Adrenal gland (tissue), 12 donors: Measurements from ENCODE around the gene KRTAP4-4. TPM values are rescaled to one million over a fixed set of nuclear protein-coding genes. Genes with fewer than 3 reads are reported as not detected.

ENCODE experiments used
- DNase-seq, 7 donors: peaks; one replicate each; pipeline ENCODE4 v3.0.0-alpha.2; 2019 to 2020
- H3K27ac ChIP-seq, 5 donors: fragments of 200-600 bp; sonication (generic) in 4 of 5; 1 replicate in 3 of 5; 2 replicates in 2 of 5; pipeline versions ENCODE4 v1.5.1 to v1.8.0; 2016 to 2020; ENCODE audit warnings: mild to moderate bottlenecking in 1 of 5
- H3K27me3 ChIP-seq: fragments of 200-600 bp; 2 replicates; pipeline ENCODE4 v1.8.0; 2021
- H3K36me3 ChIP-seq, 2 donors: fragments of 200-600 bp; replicated peaks in 1 of 2; 1 replicate in 1 of 2; 2 replicates in 1 of 2; pipeline versions ENCODE4 v1.5.1 to v1.8.0; 2018 to 2022
- H3K4me1 ChIP-seq, 2 donors: fragments of 200-600 bp; replicated peaks in 1 of 2; 1 replicate in 1 of 2; 2 replicates in 1 of 2; pipeline versions ENCODE4 v1.5.1 to v1.8.0; 2018 to 2021
- H3K4me3 ChIP-seq, 4 donors: fragments of 200-600 bp; sonication (generic) in 3 of 4; one replicate each; pipeline ENCODE4 v1.5.1; 2016 to 2018
- H3K9me3 ChIP-seq, 3 donors: fragments of 200-600 bp; sonication (generic) in 1 of 3; replicated peaks in 1 of 3; 1 replicate in 2 of 3; 2 replicates in 1 of 3; pipeline versions ENCODE4 v1.5.1 to v1.8.0; 2016 to 2021
- POLR2A ChIP-seq, 2 donors: fragments of 450-650 bp; IDR thresholded peaks; one replicate each; pipeline ENCODE4 v1.6.1; 2017; ENCODE audit warnings: antibody characterized with exemption in 2 of 2, mild to moderate bottlenecking in 2 of 2, moderate library complexity in 1 of 2
- WGBS, 4 donors: extraction: QIAGEN DNeasy Blood & Tissue Kit in 2 of 4; methylation state at CpG; one replicate each; pipeline versions ENCODE4 v1.1.5 to v1.1.7; 2013 to 2017; 5-methylcytosine and 5-hydroxymethylcytosine counted together
- intact Hi-C, 2 donors: fragments of 100-400 bp; cut with DNase I; formaldehyde crosslinking; loops; one replicate each; pipeline versions ENCODE4 v1.14.1 to v1.15.0; 2022 to 2023
- polyA plus RNA-seq, 3 donors: library from polyadenylated mRNA; stranded (reverse); fragments of 200-250 nt in 2 of 3; fragments of 350-450 nt in 1 of 3; fragmentation: Illumina TruSeq in 1 of 3; extraction: RNeasy Lipid Tissue Mini Kit (QIAGEN cat#74804) in 1 of 3; gene quantifications; one replicate each; pipeline ENCODE4 v1.2.3, GENCODE V29; 2013 to 2014
- total RNA-seq, 9 donors: library from RNA; depleted of rRNA in 4 of 9; stranded (reverse); fragments of >200 nt in 4 of 9; fragments of 120-200 nt in 1 of 9; fragmentation: NEBNext Ultra II Directional in 1 of 9; extraction: Animal tissue kit (Norgen Biotek cat#: 25700) in 1 of 9; gene quantifications; one replicate each; pipeline versions ENCODE4 v1.1.0 to v1.2.4, GENCODE V29; 2013 to 2023
- TF ChIP-seq, protein P1 (sequence below), 6 experiments: fragments of 450-650 bp in 4 of 6; fragments of 200-600 bp in 2 of 6; sonication (generic) in 1 of 6; IDR thresholded peaks; 1 replicate in 5 of 6; 2 replicates in 1 of 6; pipeline versions ENCODE4 v1.5.1 to v1.8.0; 2016 to 2021; ENCODE audit warnings: antibody characterized with exemption in 6 of 6, mild to moderate bottlenecking in 2 of 6, moderate library complexity in 1 of 6
- donor health status: healthy with polysubstance abuse.
- donor health status: Bipolar disorder and iron deficiency.
- donor health status: DM: yes; HTN: yes; CAD: no.
- donor health status: DM: no; HTN: no; CAD: no.
- donor health status: DM: no; HTN: no; CAD: no.
- donor health status: DM: yes; HTN: yes; CAD: no.

KRTAP4-4 gene
- total and polyA plus RNA-seq, 12 donors: not detected

DNA sequence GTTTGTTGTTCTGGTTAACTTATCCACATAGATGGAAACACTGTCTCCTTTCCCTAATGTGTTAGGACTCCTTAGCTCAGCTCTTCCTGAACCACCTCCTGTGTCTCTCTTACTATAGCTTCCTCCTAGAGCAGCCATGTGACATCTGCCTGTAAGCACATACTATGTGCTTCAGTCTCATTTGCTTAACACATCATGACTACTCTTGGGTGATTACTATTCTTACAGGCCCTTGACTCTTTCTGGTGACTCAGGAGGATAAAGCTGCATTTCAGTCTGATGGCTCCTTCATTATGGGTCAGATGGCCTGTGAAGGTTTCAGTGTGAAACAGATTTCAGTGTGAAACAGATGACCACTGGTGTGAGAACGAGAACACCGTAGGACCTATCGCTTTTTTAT, 17.8 kb upstream of the KRTAP4-4 start:
- H3K27ac ChIP-seq: no peak overlapping the region
- TF ChIP-seq, protein P1, sequence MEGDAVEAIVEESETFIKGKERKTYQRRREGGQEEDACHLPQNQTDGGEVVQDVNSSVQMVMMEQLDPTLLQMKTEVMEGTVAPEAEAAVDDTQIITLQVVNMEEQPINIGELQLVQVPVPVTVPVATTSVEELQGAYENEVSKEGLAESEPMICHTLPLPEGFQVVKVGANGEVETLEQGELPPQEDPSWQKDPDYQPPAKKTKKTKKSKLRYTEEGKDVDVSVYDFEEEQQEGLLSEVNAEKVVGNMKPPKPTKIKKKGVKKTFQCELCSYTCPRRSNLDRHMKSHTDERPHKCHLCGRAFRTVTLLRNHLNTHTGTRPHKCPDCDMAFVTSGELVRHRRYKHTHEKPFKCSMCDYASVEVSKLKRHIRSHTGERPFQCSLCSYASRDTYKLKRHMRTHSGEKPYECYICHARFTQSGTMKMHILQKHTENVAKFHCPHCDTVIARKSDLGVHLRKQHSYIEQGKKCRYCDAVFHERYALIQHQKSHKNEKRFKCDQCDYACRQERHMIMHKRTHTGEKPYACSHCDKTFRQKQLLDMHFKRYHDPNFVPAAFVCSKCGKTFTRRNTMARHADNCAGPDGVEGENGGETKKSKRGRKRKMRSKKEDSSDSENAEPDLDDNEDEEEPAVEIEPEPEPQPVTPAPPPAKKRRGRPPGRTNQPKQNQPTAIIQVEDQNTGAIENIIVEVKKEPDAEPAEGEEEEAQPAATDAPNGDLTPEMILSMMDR (IDR thresholded peaks at IDR 0.05): no peak
- TF ChIP-seq POLR2A (IDR thresholded peaks at IDR 0.05): no peak
- H3K4me1 ChIP-seq: no peaks in the 10 kb centered on the region
- H3K27me3 ChIP-seq: no peaks in the 10 kb centered on the region
- H3K4me3 ChIP-seq: no peak overlapping the region
- DNase-seq: no peak
- no peaks in the 10 kb centered on the region for H3K36me3 ChIP-seq
- 92 to 94% (median 93%) methylated on average over 3 of the region's 3 CpGs for WGBS, 4 donors
- intact Hi-C loops: no loop called here
- H3K9me3 ChIP-seq: no peaks in the 10 kb centered on the region

DNA sequence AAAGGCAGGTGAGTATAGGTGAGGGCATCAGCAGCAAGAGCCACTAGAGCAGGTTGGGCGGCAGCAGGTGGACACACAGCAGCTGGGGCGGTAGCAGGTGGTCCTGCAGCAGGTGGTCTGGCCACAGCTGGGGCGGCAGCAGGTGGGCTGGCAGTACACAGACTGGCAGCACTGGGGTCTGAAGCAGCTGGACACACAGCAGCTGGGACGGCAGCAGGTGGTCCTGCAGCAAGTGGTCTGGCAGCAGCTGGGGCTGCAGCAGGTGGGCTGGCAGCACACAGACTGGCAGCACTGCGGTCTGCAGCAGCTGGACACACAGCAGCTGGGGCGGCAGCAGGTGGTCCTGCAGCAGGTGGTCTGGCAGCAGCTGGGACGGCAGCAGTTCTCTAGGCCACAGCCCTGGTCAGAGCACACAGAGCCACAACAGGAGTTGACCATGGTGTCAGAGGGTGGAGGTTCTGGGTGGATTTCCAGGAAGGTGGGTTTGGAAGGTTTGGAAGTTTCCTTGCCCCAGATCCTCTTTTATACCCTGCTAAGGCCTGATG, 17.3 kb upstream of the KRTAP4-4 start, which contains the start of gene KRTAP4-2:
TSS of gene KRTAP4-2 (minus strand) at position 495 of the 545 bp plus-strand sequence. CDS start at position 438, 57 bp downstream.
- intact Hi-C loops: no loop called here
- Histone ChIP-seq H3K27me3 (no peaks in the 10 kb centered on the region), H3K4me3 (no peak within 1 kb of the TSS), H3K27ac (no peak within 1 kb of the TSS), H3K4me1 (no peaks in the 10 kb centered on the region), H3K9me3 (no peaks in the 10 kb centered on the region), H3K36me3 (no peaks in the 10 kb centered on the region)
- WGBS, 4 donors: 80 to 95% (median 90%) methylated on average over 3 to 7 of the region's 7 CpGs
- no peak for DNase-seq
- no peak for TF ChIP-seq POLR2A (IDR thresholded peaks at IDR 0.05)
- TF ChIP-seq, protein P1 (IDR thresholded peaks at IDR 0.05): no peak

DNA sequence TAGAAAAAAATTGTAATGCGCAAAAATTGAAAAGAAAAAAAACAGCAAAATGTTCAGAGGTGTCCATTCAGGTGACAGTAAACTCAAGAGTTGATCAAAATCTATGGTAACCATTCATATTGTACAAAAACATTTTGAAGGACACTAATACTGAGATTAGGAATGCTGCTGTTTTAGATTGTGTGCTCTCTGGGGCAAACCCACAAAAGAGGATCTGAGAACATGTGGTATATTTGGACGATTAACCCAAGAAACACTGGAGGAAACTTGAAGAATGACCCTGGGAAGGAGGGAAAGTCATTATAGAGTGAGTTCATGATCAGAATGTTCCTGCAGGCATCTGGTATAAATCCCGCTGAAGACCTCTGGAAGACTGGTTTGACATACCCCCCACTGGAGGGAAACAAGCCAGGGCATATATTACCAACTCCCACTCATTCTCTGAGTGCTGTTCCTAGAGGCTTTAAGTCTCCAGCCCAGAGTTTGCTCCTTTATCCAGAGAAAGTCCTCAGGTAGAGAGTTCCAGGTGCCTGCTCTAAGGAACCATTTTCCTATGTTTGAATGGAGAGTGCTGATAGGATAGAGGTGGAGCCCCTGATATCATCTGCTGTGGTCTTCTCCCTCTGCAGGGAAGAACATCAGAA, 16.3 kb upstream of the KRTAP4-4 start:
- Histone ChIP-seq H3K9me3 (no peaks in the 10 kb centered on the region), H3K4me3 (no peak overlapping the region), H3K27me3 (no peaks in the 10 kb centered on the region), H3K36me3 (no peaks in the 10 kb centered on the region), H3K4me1 (no peaks in the 10 kb centered on the region), H3K27ac (no peak overlapping the region)
- 64 to 73% (median 68%) methylated on average over 3 of the region's 3 CpGs for WGBS, 4 donors
- DNase-seq: no peak
- intact Hi-C loops: no loop called here
- TF ChIP-seq, protein P1 (IDR thresholded peaks at IDR 0.05): no peak
- no peak for TF ChIP-seq POLR2A (IDR thresholded peaks at IDR 0.05)

DNA sequence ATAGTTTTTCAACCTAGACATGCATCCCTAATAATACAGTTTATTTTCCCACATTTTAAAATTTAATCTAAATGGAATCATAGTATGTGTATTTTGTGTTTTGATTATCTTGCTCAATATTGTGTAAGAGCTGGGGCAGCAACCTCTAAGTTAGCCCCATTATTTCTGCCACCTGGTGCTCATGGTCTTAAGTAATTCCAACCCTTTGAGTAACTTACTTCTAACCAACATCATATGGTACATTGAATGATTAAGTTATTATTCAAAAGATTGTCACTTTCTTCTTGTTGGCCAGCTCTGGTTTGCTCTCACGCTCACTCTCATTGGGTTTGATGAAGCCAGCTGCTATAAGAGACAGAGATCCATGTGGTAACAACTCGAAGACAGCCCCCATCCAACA, 11.3 kb upstream of the KRTAP4-4 start:
- Histone ChIP-seq H3K36me3 (no peaks in the 10 kb centered on the region), H3K4me3 (no peak overlapping the region), H3K4me1 (no peaks in the 10 kb centered on the region), H3K27me3 (no peaks in the 10 kb centered on the region), H3K9me3 (no peaks in the 10 kb centered on the region), H3K27ac (no peak overlapping the region)
- intact Hi-C loops: no loop called here
- TF ChIP-seq POLR2A (IDR thresholded peaks at IDR 0.05): no peak
- TF ChIP-seq, protein P1 (IDR thresholded peaks at IDR 0.05): no peak
- 69 to 76% (median 74%) methylated on average over 2 of the region's 2 CpGs for WGBS, 4 donors
- no peak for DNase-seq
